Measurements from ENCODE around the gene RNF133. TPM values are rescaled to one million over a fixed set of nuclear protein-coding genes. Genes with fewer than 3 reads are reported as not detected.

RNF133 gene
- total and polyA plus RNA-seq, 10 of the 15 experiments (the other 5 are each of a cell fraction or from before 2014, with no cell fraction given), result 0.05 TPM; not detected in 9

GRCh38 chr7:122686360-122686878, 12.5 kb downstream of the RNF133 start:
- ChIA-PET POLR2A (interaction anchor here (1.2 kb wide), 1 partner anchor 48 kb away, joined by 3 read pairs; no protein-coding TSS in a partner anchor), CTCF (interaction anchor here (0.6 to 2.2 kb wide), 10 partner anchors 8 to 238 kb away, joined by 3 to 8 read pairs (median 4); partner anchors contain the start of gene RNF133), SMC1A (ENCODE audit: uncharacterized antibody, unreplicated experiment) (interaction anchor here (0.7 to 4.7 kb wide), 21 partner anchors 9 to 468 kb away, joined by 3 to 17 read pairs (median 4); partner anchors contain the start of gene RNF133), RAD21 (ENCODE audit: unreplicated experiment) (interaction anchor here (0.8 to 1.7 kb wide), 4 partner anchors 21 to 681 kb away, joined by 3 to 4 read pairs (median 3); no protein-coding TSS in a partner anchor)
- Histone ChIP-seq H3K9me3 (replicated peaks; ENCODE audit: control insufficient read depth, insufficient read depth, low read length) (no peaks in the 10 kb centered on the region), H4K20me1 (ENCODE audit: control insufficient read depth, insufficient read depth) (no peaks in the 10 kb centered on the region), H3K36me3 (ENCODE audit: control insufficient read depth in 2 of 2, insufficient read depth in 2 of 2, low read length in 1 of 2) (no peaks in the 10 kb centered on the region), H3K79me2 (ENCODE audit: control insufficient read depth, insufficient read depth, low read length) (no peaks in the 10 kb centered on the region), H3K27me3 (replicated peaks in 1 of 2; ENCODE audit: control insufficient read depth in 2 of 2, insufficient read depth in 2 of 2, low read length in 1 of 2) (no peaks in the 10 kb centered on the region), H3K4me1 (ENCODE audit: control insufficient read depth, insufficient read depth, low read length) (no peaks in the 10 kb centered on the region), H2AFZ (ENCODE audit: control insufficient read depth, low read depth, low read length) (no peak overlapping the region), H3K9ac (ENCODE audit: control insufficient read depth, insufficient read depth, low read length) (no peak overlapping the region), H3K4me2 (ENCODE audit: control insufficient read depth, insufficient read depth) (no peak overlapping the region), H3K27ac (ENCODE audit: control insufficient read depth, insufficient read depth) (no peak overlapping the region), H3K4me3 (no peak overlapping the region)
- no TSS peak for BruUV-seq (replicated peaks)
- TF ChIP-seq POLR2AphosphoS5 (IDR thresholded peaks at IDR 0.05; ENCODE audit: low read length), result no peak
- TF ChIP-seq MEF2B (IDR thresholded peaks at IDR 0.05; ENCODE audit: partially characterized antibody, poor library complexity, severe bottlenecking), result peak; percentile 31
- intact Hi-C loops (cut with micrococcal nuclease; ENCODE audit: unreplicated experiment), result loop anchor here (5.0 to 10.0 kb wide), 2 partner anchors 368 to 466 kb away; no protein-coding TSS in a partner anchor
- in situ Hi-C loops (cut with MboI), result no loop called here
- no peak for FAIRE-seq
- 48% methylated on average over 10 of the region's 10 CpGs for WGBS (ENCODE audit: insufficient coverage, insufficient replicate concordance, low lambda C conversion rate, missing lambda C conversion rate)
- no peak for DNase-seq (ENCODE audit: low read depth, low spot score)
- ATAC-seq, result no peak

GRCh38 chr7:122684504-122684903, 14.4 kb downstream of the RNF133 start:
- TF ChIP-seq ZNF207 (IDR thresholded peaks at IDR 0.05; ENCODE audit: borderline replicate concordance) (no peak), CREM (IDR thresholded peaks at IDR 0.05; ENCODE audit: low read depth) (no peak), ATF3 (IDR thresholded peaks at IDR 0.05; ENCODE audit: borderline replicate concordance, extremely low read depth, low read depth, low read length) (no peak), NFYB (IDR thresholded peaks at IDR 0.05; ENCODE audit: insufficient read depth, low read depth, low read length) (no peak), CHD1 (IDR thresholded peaks at IDR 0.05; ENCODE audit: low read depth, low read length) (no peak), DPF2 (IDR thresholded peaks at IDR 0.05) (no peak), NFIC (IDR thresholded peaks at IDR 0.05; ENCODE audit: low read depth, low read length) (no peak)
- TF ChIP-seq, protein P1, sequence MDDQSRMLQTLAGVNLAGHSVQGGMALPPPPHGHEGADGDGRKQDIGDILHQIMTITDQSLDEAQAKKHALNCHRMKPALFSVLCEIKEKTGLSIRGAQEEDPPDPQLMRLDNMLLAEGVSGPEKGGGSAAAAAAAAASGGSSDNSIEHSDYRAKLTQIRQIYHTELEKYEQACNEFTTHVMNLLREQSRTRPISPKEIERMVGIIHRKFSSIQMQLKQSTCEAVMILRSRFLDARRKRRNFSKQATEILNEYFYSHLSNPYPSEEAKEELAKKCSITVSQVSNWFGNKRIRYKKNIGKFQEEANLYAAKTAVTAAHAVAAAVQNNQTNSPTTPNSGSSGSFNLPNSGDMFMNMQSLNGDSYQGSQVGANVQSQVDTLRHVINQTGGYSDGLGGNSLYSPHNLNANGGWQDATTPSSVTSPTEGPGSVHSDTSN (IDR thresholded peaks at IDR 0.05; ENCODE audit: insufficient replicate concordance, low read depth, low read length), result no peak
- Histone ChIP-seq H3K4me2 (ENCODE audit: control insufficient read depth, insufficient read depth) (no peak overlapping the region), H3K9ac (ENCODE audit: control insufficient read depth, insufficient read depth, low read length) (no peak overlapping the region), H3K27me3 (replicated peaks in 1 of 2; ENCODE audit: control insufficient read depth in 2 of 2, insufficient read depth in 2 of 2, low read length in 1 of 2) (no peaks in the 10 kb centered on the region), H3K27ac (ENCODE audit: control insufficient read depth, insufficient read depth) (no peak overlapping the region), H4K20me1 (ENCODE audit: control insufficient read depth, insufficient read depth) (no peaks in the 10 kb centered on the region), H3K36me3 (ENCODE audit: control insufficient read depth in 2 of 2, insufficient read depth in 2 of 2, low read length in 1 of 2) (no peaks in the 10 kb centered on the region), H3K9me3 (replicated peaks; ENCODE audit: control insufficient read depth, insufficient read depth, low read length) (no peaks in the 10 kb centered on the region), H2AFZ (ENCODE audit: control insufficient read depth, low read depth, low read length) (no peak overlapping the region), H3K79me2 (ENCODE audit: control insufficient read depth, insufficient read depth, low read length) (no peaks in the 10 kb centered on the region), H3K4me1 (ENCODE audit: control insufficient read depth, insufficient read depth, low read length) (no peaks in the 10 kb centered on the region), H3K4me3 (no peak overlapping the region)
- ChIA-PET RAD21 (ENCODE audit: unreplicated experiment) (interaction anchor here (1.1 to 1.6 kb wide), 2 partner anchors 15 to 30 kb away, joined by 3 to 7 read pairs; partner anchors contain the start of gene RNF133), SMC1A (ENCODE audit: uncharacterized antibody, unreplicated experiment) (interaction anchor here (1.3 to 1.4 kb wide), 2 partner anchors 11 to 74 kb away, joined by 3 to 4 read pairs; no protein-coding TSS in a partner anchor), CTCF (interaction anchor here (1.4 kb wide), 1 partner anchor 20 kb away, joined by 5 read pairs; no protein-coding TSS in a partner anchor), POLR2A (no interaction called here)
- ATAC-seq, result no peak
- in situ Hi-C loops (cut with MboI), result no loop called here
- no peak for FAIRE-seq
- 45% methylated on average over 2 of the region's 2 CpGs for WGBS (ENCODE audit: insufficient coverage, insufficient replicate concordance, low lambda C conversion rate, missing lambda C conversion rate)
- BruUV-seq (replicated peaks), result no TSS peak
- no peak for DNase-seq (ENCODE audit: low read depth, low spot score)
- intact Hi-C loops (cut with micrococcal nuclease; ENCODE audit: unreplicated experiment), result loop anchor here (10.0 kb wide), 1 partner anchor 370 kb away; no protein-coding TSS in a partner anchor
